Peyer's patch (tissue), 4 donors: ENCODE data around the gene CCDC9B.

Experiments
- POLR2A ChIP-seq, 2 donors: fragments of 450-650 bp; IDR thresholded peaks; one replicate each; pipeline ENCODE4 v1.5.1; 2017; ENCODE audit warnings: antibody characterized with exemption in 2 of 2, mild to moderate bottlenecking in 2 of 2, moderate library complexity in 2 of 2
- TF ChIP-seq, protein P1 (sequence below), 6 experiments: fragments of 450-650 bp in 4 of 6; fragments of 200-600 bp in 2 of 6; sonication (generic) in 1 of 6; IDR thresholded peaks; one replicate each; pipeline ENCODE4 v1.5.1; 2017 to 2019; ENCODE audit warnings: antibody characterized with exemption in 6 of 6, mild to moderate bottlenecking in 3 of 6, moderate library complexity in 1 of 6

DNA sequence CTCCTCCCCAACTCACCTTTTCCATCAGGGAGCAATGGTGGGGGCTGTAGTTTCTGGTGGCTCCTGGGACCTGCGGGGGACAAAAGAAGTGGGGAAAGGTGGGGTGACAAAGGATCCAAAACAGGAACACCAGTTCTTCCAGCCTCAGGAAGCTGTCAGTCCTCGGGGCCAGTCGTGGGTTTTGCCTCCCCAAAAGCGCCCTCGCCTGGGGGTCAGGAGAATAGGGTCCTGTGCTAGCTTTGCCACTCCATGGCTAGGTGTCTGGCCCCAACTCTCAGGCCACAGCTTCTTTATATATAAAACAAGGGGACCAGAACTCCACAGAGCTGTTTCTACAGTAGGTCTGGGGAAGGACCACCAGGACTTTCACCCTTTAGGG, 4.0 kb downstream of the CCDC9B start:
- TF ChIP-seq, protein P1, sequence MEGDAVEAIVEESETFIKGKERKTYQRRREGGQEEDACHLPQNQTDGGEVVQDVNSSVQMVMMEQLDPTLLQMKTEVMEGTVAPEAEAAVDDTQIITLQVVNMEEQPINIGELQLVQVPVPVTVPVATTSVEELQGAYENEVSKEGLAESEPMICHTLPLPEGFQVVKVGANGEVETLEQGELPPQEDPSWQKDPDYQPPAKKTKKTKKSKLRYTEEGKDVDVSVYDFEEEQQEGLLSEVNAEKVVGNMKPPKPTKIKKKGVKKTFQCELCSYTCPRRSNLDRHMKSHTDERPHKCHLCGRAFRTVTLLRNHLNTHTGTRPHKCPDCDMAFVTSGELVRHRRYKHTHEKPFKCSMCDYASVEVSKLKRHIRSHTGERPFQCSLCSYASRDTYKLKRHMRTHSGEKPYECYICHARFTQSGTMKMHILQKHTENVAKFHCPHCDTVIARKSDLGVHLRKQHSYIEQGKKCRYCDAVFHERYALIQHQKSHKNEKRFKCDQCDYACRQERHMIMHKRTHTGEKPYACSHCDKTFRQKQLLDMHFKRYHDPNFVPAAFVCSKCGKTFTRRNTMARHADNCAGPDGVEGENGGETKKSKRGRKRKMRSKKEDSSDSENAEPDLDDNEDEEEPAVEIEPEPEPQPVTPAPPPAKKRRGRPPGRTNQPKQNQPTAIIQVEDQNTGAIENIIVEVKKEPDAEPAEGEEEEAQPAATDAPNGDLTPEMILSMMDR (IDR thresholded peaks at IDR 0.05): no peak
- no peak for TF ChIP-seq POLR2A (IDR thresholded peaks at IDR 0.05)
